DMS 273 (cell line): Measurements from ENCODE around the gene MACF1.

Experiments
- DNase-seq: peaks from one replicate; lab custom pipeline; 2025; ENCODE audit not compliant: unreplicated experiment; lab: John Stamatoyannopoulos, UW

The MACF1 gene

DNA sequence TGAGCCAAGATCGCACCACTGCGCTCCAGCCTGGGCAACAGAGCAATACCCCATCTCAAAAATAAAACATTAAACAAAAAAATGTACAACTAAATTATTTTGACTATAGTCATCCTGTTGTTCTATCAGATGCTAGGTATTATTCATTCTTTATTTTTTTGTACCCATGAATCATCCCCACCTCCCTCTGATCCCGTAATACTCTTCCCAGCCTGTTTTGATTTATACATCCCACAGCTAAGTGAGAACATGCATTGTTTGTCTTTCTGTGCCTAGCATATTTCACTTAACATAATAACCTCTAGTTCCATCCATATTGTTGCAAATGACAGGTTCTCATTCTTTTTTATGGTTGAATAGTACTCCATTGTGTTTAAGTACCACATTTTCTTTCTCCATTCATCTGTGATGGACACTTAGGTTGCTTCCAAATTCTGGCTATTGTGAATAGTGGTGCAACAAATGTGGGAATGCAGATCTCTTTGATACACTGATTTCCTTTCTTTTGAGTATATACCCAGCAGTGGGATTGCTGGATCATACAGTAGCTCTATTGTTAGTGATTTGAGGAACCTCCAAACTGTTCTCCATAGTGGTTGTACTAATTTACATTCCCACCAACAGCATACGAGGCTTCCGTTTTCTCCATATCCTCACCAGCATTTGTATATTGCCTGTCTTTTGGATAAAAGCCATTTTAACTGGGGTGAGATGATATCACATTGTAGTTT lies 84.4 kb downstream of the MACF1 start:
- DNase-seq = no peak

DNA sequence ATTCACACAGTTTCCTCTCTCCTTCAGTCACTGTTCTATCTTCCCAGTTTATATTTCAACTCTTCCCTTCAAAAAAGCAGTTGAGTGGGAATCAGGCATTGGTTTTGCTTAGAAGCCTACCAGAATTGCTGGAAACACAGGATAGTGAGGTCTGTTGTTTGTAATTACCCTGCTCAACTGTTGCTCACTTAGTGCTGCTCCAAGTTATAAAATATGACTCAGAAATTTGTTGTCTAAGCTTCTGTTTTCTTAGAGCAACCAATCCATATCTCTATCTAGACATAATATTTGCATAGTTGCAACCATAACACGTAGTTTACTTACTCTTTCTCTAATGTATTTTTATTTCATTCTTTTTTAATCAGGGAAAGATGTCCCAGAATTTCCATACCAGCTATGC lies 87.9 kb downstream of the MACF1 start:
- no peak for DNase-seq

DNA sequence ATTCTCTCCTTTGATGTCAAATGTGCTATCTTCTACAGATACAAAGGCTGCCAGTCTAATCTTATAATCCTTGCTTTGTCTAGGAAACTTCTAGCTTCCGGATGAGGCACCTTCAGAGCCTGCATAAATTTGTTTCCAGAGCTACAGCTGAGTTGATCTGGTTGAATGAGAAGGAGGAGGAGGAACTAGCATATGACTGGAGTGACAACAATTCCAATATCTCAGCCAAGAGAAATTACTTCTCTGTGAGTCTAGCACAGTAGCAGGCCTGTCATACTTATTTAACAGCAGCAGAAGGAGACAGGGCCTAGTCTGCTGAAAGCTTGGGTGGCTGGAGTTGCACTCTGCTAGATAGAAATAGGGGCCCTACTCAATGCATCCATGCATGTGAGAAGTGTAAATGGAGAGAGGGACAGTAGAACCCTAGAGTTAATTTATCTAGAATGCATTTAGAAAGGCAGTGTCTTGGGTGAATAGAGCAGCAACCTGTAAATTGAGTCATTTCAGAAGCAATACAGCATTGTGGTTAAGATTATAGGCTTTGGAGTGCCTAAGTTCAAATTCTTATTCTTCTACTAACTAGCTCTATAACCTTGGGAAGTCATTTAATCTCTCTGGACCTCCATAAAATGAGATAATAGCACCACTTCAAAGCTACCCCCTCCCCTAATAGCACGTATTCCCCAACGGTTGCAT lies 89.0 kb downstream of the MACF1 start:
- no peak for DNase-seq

DNA sequence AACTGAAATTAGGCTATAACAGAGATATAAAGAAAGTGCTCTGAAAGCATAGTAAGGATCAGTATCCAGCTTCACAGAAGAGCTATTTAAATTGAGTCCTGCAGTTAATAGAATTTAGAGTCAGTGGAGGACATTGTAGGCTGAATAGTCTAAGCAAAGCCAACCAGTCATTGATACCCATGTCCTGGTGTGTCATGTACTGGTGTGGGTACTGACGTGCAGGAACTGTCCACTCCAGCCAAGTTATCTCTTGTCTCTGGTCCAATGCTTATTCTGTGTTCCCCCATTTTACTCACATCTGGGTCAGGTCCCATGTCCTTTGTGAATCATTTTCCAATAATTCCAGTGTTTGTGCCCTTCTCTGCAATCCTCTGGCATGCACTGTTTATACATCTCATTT lies 90.0 kb downstream of the MACF1 start:
- DNase-seq = no peak

DNA sequence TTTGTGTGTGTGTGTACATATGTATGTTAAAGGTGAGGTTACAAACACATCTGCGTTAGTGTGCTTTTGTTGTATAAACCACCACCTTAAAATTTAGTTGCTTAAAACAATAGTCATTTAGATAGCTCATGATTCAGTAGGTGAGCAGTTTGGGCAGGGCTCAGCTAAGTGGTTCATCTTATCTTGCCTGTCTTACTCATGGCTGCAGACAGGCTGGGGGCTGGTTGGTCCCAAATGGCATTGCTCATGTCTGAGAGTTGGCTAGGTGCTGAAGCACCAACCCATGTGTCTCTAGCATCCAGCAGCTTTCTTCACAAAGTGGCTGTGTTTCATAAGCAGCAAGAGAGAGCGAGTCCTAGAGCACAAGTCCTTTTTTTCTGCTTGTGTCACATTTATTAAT lies 91.4 kb downstream of the MACF1 start:
- no peak for DNase-seq

DNA sequence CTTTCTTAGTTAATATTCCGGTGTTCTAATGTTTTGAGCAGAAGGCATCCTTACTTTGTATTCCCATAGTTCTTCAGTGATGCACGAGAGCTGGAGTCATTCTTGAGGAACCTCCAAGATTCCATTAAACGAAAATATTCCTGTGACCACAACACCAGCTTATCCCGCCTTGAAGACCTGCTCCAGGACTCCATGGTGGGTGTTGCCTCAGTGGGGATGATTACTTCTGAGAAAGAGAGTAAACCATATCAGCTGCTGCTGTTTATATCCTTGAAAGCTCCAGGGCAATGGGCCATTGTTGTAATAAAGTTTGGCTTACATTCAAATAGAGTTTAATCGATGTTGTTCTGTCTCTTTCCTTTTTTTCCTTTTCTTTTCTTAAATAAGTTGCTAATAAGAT lies 93.1 kb downstream of the MACF1 start:
- DNase-seq = no peak

DNA sequence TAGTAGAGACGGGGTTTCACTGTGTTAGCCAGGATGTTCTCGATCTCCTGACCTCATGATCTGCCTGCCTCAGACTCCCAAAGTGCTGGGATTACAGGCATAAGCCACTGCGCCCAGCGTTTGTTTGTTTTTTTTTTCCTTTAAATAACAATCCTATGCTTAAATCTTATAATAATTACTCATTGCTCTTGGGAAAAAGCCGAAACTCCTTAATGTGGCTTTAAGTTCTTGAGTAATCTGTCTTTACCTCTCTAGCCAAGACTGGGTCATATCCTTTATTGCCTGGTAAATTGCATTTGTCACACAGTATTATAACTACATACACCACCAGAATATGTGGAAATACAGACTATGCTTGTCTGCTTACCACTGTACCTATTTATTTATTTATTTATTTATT lies 97.1 kb downstream of the MACF1 start:
- DNase-seq = no peak

DNA sequence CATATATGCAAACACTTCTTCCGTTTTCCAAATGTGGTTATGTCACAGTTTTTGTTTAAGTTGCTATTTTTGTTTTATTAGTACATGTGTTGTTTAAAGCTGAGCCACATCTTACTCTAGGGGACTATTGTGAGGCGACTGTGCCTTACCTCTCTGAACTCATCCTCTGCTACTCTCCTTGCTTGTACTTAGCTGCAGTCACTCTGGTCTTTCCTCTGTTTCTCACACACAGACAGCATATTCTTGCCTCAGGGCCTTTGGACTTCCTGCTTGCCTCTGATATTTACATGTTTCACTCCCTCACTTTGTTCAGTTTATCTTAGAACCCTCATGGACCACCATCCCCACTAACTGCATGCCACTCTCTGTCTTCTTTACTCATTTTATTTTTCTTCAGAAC lies 101.1 kb downstream of the MACF1 start:
- no peak for DNase-seq

DNA sequence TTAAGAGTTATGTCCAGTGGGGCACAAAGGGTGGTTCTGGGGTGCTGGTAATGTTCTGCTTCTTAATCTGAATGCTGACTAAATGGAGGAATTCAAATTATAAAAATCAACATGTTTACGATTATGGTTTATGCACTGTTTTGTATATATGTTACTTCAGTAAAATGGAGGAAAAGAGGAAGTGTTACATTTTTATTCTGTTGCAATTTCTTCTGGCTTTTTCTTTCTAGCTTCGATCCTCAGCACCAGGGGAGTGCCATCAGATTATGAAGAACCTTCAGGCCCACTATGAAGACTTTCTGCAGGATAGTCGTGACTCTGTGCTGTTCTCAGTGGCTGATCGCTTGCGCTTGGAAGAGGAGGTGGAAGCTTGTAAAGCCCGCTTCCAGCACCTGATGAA lies 105.5 kb downstream of the MACF1 start:
- no peak for DNase-seq

DNA sequence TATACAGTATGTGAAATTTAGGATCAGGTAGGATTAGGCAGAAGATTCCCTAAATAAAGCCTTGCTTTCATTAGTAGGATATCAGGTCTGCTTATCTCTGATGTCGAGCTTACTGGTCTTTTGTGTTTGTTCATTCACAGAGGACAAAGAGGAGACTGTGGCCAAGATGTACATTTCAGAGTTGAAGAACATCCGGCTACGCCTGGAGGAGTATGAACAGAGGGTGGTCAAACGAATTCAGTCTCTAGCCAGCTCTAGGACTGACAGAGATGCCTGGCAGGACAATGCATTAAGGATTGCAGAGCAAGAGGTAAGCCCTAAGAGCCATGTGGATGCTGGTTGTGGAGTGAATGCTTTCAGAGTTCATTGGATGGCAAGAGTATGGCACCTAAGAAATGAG lies 106.2 kb downstream of the MACF1 start:
- DNase-seq = no peak

DNA sequence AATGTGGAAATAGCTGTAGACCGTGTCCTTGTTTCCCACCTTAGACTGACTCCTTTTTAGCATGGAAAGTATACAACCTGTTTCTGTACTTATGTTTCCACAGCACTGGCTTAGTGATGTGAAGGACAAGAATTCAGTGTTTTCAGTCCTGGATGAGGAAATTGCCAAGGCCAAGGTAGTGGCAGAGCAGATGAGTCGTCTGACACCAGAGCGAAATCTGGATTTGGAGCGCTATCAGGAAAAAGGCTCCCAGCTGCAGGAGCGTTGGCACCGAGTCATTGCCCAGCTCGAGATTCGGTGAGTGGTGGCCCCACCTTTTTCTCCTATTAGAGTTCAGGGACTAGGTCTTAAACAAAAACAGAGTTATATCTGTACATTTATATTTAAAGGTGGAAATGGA lies 112.6 kb downstream of the MACF1 start:
- no peak for DNase-seq

DNA sequence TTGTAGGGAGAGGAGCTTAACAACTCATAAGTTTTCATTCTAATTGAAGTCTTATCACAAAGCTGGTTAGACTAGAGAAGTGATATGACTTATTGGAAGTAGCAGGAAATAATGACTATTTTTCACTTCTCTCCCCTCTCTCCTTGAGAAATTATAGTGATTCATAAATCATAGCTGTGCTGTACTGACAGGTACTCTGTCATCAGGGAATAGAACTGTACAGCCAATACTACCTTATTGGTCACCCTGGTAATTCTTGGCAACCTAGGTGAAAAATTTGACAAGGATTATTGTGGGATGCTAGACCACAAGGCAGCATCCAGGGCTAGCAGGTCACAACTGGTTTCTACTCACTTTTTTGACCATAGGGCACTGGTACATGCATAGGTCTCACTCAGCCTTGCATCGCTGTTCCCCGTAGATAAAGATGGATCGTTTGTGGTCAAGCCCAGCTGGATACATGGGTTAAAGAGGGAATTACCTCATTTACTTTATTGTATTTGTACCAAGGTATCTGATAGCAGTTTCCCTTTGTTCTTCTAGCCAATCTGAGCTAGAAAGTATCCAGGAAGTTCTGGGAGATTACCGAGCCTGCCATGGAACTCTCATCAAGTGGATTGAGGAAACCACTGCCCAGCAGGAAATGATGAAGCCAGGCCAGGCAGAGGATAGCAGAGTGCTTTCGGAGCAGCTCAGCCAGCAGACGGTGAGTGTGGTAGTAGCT lies 113.6 kb downstream of the MACF1 start:
- DNase-seq = no peak

DNA sequence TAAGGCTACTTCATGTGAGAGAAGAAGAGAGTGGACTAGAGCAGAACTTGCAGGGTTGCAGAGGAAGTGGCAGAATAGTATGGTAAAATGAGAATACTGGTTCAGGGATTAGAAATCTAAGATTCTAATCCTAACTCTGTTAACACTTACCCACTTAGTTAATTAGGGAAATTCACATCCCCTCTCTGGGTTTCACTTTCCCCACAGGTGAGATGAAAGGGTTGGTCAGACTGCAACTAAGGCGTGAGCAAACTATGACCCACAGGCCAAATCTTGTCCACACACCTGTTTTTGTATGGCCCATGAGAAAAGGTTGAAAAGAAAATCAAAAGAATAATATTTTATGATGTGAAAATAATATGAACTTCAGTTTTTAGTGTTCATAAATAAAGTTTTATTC lies 117.5 kb downstream of the MACF1 start:
- DNase-seq = no peak

DNA sequence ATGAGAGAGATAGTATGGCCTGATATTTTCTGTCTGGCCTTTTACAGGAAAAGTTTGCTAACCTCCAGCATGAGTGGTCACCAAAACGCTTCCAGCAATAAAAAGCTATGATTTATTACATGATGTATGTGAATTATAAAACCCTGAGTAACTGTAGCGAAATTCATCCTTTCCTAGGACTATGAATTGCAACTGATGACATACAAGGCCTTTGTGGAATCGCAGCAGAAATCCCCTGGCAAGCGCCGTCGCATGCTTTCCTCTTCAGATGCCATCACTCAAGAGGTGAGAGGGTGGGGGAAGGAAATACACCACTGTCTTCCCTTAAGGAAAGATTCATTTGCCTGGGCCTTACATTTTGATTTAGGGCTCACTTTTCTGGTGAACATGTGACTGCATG lies 117.9 kb downstream of the MACF1 start:
- no peak for DNase-seq

DNA sequence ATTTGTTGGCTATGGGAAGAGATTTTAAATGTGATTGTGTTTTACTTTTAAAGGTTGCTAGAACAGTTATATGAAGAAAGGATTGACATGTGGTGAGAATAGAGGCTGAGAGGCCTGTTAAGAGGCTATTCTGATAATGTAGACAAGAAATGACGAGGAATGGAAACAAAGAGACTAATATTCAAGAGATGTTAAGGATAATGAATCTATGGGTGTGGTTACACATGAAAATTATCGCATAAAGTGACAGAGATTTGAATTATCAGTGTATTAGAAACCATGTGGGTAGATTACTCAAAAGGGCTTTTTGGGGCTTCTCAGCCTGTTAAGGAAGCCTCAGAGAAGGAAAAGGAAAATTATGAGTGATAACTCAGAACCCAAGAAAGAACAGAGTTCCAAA lies 120.4 kb downstream of the MACF1 start:
- no peak for DNase-seq

DNA sequence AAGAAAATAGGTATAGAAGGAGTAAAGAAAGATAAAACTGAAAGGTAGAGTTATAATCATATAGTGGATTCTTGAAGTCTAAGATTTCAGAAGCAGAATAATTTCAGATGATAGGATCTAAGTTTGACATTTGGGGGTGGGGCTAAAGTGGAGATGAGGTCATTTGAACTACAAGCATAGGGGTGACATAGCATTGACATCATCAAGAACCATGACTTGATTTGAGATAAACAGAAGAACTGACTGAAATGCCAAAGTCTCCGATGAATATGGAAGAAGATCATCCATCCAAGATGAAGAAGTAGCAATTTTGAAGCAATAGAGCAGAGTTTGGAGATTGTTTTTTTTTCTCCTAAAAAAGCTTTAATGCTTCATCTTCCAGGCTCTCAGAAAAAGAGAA lies 122.3 kb downstream of the MACF1 start:
- no peak for DNase-seq

DNA sequence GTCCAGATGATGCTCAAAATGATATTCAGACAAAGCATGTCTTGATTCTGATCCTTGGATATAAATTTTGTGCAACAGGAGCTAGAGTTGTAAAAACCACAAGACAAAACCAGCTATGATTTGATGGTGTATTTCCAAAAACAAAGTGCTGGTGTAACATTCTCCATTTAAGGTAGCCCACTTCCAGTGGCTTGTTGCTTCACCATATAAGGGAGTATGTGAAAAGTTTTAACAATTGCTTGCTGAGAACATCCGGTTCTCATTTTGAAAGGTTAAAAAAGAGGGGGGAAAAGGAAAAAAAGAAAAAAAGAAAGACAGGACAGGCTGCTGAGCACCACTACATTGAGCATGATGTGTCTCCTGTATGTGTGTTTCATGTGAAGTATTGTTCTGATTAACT lies 123.6 kb downstream of the MACF1 start:
- DNase-seq = no peak

DNA sequence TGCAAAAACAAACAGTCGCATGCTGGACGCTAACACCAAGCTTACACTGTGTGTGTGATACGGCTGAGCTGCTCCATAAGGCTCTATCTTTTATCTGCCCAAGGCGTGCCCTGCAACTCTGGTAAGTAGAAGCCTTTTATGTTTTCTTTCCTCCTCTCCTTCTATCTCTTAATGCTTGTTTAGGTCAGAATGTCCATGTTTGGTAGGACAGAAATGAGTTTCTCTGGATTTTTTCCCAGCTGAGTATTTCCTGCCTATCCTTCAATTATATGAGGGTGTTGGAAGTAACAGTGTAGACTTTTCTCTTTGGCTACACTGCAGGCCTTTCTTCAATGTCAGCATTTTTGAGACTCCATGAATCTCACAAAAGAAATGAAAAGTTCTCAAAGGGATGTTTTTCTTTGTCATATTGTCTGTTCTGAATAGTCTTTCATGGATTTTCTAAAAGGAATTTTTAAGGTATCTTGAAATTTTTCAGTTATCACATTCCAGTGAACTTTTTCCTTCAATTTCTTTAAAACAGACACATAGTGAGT lies 124.2 kb downstream of the MACF1 start:
- no peak for DNase-seq

DNA sequence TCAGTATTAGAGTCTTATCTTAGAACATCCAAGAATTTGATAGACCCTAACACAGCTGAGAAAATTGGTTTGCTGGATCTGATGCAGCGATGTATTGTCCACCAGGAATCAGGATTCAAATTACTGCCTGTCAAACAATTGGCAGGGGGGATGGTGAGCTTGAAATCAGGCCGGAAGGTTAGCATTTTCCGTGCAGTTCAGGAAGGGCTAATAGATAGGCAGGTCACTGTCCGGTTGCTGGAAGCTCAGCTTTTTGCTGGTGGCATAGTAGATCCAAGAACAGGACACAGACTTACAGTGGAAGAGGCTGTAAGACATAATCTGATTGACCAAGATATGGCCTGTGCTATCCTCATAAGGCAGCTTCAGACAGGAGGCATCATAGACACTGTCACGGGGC lies 127.2 kb downstream of the MACF1 start:
- no peak for DNase-seq

DNA sequence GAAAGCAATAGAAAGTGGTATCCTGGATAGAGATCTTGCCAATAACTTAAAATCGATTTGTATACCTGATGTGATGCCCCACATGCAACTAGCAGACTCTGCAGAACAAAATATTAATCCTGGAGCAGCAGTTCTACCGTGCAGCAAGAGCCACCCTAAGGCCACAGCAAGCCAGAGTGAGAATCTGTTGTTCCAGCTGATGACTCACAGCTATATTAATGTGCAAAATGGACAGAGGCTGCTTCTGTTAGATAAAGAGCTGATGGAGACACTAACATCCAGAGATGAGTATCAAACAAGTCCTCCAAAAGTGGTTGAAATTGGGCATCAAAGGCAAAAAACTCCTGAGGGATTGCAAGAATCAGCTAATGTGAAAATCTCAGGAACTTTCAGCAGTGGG lies 127.8 kb downstream of the MACF1 start:
- no peak for DNase-seq

DNA sequence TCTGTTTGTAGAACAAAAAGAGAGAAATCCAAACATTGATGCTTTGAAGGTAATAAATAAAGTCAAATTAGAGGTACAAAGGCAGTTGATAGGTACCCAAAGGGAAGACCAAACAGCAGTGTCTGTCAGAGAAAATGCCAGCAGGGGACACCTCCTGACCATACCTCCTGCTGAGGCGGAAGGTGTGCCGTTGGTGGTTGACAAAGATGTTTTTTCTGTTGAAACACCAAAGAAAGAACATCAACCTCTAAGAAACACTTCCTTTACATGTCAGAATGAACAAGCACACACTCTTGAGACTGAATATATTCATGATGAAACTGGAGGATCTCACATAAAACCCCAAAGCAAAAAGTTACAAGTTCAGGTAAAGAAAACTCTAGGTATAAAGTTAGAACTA lies 128.3 kb downstream of the MACF1 start:
- DNase-seq = no peak

DNA sequence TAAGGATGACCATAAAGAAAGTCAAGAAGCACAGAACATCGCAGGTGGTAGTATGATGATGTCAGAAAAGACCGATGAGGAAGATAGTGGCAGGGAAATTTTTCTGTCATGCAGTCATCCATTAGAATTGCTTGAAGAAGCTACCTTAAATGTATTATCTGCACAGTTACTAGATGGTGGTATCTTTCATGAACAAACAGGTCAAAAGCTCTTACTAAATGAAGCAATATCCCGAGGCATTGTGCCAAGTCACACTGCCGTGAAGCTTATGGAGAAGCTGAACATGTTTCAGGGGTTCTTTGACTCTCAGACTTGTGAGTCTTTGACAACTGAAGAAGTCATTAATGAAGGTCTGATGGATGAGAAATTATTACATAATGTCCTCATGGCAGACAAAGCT lies 128.8 kb downstream of the MACF1 start:
- no peak for DNase-seq
